HG03045 (cell line): Measurements from ENCODE around the gene LYSMD2.
A peak's percentile ranks its signal among the peaks of the same experiment; 100 is the strongest.
"Not testable (repeated sequence)": the region's sequence is repeated elsewhere in the genome, so short reads cannot be mapped to it uniquely, and the experiment has no call there.

Experiments
- ATAC-seq: cut with Tn5 transposase; IDR thresholded peaks from one replicate; pipeline ENCODE4 v1.9.1; 2021; ENCODE audit warnings: mild to moderate bottlenecking, moderate library complexity; ENCODE audit not compliant: unreplicated experiment

The LYSMD2 gene, protein sequence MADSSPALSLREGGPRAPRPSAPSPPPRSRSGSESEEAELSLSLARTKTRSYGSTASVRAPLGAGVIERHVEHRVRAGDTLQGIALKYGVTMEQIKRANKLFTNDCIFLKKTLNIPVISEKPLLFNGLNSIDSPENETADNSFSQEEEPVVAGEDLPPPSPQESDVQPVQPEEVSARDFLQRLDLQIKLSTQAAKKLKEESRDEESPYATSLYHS

DNA sequence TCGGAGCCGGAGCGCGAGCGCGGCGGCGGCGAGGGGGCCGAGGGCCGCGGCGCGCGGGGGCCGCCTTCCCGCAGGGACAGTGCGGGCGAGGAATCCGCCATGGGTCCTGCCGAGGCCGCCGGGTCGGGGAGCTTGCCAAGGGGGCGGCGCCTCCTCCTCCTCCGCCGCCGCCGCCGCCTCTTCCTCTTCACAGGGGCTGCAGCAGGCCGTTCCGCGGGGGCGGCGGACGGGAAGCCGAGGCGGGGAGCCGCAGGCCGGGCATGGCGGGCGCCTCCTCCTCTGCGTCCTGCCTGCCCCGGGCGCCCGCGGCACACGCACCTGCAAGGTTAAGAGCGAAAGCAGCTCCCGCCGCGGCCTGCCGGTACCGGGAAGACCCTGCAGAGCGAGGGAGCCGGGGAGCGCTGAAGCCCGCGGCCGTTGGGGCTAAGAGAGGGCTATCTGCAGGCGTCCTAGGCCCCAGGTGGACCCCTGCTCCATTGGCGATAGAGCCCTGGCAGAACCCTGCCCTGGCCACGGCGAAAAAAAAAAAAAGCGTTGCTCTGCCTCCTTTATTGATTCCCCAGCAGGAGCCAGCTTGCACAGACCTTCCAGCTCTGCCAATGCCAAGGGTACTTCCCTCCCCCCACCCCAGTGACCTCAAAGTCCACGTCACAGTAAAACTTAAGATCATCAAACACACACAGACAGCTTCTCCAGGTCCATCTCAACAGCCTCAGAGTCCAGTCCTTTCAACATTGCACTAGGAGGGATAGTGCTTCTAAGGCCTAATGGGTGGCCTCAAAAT, at the start of gene LYSMD2:
TSS of gene LYSMD2 (minus strand) at position 134 of the 784 bp plus-strand sequence. CDS start at position 101, 33 bp downstream.
- ATAC-seq: peak; percentile 54

DNA sequence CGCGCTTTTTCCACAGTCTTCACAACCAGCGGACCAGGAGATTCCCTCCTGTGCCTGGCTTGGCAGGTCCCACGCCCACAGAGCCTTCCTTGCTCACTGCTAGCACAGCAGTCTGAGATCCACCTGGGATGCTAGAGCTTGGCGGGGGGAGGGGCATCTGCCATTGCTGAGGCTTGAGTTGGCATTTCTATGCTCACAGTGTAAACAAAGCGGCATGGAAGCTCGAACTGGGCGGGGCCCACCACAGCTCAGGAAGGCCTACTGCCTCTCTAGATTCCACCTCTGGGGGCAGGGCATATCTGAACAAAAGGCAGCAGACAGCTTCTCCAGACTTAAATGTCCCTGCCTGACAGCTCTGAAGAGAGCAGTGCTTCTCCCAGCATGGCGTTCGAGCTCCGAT, 49.7 kb upstream of the LYSMD2 start:
- not testable (repeated sequence) for ATAC-seq

DNA sequence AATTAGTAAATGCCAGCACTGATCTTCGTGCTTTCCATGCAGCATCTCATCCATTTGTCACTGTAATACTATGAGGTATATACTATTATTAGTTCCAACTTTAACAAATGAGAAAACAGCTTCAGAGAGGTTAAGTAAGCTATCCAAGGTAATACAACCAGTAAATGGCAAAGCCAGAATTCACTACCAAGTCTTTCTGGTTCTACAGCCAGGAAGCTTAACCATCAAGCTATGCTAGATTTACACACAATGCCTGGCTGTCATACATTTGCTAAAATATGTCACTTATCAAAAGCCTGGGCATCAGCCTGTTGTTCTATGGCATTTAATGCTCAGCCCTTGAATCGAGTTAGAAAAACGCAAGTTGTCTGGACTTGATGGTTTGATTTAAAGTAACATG, 46.5 kb upstream of the LYSMD2 start:
- ATAC-seq: no peak

DNA sequence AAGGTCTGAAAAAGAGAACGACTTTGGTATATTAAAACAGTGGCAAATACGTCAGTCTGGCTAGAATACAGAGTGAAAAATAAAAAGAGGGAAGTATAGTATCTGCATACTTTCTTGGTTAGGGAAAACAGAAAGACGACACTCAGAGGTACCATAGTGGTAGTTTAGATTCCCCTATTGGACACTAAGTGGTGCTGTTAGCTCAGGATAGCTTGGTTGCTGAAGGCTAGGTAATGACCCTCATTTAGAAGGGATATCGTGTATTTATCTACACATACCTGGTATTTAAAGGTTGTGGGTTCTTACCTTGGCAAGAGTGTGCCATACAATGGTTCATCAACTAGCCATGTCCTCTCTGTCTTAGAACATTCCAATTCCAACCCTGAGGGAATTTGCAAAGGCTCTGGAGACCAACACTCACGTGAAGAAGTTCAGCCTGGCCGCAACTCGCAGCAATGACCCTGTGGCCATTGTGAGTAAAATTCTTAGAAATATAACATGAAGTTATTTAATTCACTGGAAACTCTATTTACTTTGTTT, 45.0 kb upstream of the LYSMD2 start:
- no peak for ATAC-seq

DNA sequence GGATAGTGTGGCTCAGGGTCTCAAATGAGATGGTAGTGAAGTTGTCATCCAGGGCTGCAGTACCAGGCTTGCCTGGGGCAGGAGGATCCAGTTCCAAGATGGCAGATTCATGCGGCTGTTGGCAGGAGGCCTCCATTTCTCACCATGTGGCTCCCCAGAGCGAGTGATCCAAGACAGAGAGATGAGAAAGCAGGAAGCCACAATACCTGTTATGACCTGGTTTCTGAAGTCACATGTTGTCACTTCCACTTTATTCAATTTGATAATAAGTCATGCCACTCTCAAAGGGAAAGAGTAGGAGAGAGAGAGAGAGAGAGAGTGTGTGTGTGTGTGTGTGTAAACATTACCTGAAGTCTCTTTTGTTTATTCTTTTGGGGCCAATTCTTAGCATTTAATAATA, 44.1 kb upstream of the LYSMD2 start:
- no peak for ATAC-seq

DNA sequence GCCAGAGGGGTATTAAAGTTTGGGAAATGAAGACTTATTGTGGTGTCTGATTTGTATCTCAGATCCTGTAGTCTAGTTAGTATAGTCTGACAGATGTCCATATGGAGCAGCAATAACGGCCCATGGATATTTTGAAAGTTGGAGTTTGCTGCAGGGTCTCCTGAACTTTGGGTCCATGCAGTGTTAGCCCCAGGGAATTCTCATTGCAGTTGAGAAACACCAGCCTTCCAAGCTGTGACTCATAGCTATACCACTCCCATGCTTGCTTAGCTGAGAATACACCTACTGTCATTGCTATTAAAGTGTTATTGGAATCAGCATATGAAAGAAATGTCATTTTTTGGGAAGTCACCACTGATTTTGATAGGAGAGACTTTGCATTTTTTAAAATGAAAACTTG, 43.2 kb upstream of the LYSMD2 start:
- ATAC-seq: no peak

DNA sequence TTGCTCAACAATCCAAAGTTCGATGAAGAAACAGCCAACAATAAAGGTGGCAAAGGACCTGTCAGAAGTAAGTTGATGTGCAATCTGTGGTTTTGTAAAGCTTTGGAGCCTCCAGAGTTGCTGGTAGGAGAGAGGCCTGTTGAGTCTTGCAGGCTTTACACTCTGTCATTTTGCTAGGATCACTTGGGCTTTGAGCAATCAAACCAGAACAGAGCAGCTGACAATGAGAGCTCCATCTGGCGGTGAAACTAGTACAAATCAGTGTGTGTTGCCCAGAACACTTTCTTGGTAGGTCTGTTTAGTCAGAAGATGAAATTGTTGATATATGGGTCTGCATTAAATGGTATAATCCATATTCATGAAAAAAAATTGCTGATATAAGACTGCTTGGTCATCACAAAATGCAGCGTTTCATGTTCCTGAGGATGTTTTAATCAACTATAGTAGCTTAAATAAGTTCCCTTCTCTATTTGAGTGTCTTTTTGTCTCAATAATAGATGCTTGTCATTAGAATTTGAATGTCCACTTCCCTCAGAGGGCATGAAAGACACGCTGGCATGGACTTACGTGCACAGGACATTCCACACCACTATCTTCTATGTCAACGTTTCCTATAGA, 39.6 kb upstream of the LYSMD2 start:
- peak; percentile 55 for ATAC-seq

DNA sequence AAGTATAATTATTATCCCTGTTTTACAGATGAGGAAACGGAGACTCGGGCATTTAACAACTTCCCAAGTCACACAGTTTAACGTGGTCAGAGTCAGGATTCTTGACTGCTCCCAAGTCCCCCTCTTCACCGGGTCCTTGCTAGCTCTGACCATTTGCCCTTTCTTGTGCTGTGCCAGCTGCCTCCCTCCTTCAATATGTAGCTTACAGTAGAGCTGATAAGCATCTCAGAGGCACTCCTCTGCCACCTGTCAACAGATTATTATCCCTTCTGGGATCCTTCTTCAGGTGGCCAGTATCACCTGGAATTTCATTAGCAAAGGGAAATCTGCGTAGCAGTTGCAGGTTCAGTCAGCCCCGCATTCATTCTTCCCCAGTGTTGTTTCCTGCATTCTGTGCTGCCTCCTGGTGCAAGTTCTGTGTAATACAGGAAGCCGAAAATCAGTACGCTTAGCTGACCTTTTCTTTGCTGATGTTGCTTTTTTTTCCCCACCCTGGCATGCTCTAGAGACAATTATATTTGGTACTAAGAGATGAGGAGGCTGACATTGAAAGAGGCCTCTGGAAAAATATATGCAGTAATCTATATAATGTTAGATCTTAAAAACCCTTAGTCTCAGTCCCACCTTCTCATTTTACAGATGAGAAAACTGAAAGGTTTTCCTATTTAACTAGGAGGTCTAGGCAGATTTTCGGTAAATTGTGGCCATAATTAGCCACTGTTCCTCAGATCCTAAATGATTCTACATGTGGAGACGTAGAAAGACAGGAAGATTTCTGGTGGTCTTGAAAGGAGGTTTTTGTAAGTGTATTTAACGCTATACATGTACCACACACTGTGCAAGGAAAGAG, 38.7 kb upstream of the LYSMD2 start:
- ATAC-seq: no peak

DNA sequence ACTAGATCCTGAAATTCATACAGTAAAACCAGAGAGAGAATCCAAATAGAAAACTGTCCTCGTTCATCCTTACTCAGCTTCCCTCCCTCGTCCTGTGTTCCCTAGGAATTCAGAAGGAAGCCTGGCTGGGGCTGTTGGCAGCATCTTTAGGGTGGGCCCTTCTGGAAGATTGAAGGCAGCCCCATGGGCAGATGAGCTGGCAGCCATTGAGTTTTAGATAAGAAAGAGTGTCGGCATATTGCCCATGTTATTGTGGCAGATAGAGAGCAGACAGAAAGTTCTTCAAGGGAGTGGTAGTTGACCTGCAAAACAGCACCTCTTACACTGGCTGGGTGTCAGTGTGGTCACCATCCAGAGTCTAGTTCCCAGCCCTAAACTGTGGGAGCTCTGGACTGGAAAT, 37.5 kb upstream of the LYSMD2 start:
- ATAC-seq: no peak

DNA sequence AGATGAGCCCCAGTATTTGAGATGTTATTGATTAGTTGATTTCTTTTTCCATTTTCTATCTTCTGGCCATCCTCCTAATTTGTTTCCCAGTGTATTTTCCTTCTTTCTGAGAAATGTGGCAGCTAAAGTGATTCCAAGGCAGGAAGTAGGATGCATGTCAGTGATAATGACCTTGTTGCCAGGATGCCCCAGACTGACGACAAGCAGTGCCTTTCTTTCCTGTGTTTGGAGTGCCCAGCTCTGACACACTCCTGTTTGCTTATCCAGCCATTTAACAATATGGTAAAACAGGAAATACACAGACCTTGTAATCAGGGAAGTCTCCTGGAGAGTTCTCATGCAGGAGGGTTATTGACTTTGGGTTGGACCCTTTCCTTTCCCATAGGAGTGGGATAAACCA, 34.3 kb upstream of the LYSMD2 start:
- ATAC-seq: no peak

DNA sequence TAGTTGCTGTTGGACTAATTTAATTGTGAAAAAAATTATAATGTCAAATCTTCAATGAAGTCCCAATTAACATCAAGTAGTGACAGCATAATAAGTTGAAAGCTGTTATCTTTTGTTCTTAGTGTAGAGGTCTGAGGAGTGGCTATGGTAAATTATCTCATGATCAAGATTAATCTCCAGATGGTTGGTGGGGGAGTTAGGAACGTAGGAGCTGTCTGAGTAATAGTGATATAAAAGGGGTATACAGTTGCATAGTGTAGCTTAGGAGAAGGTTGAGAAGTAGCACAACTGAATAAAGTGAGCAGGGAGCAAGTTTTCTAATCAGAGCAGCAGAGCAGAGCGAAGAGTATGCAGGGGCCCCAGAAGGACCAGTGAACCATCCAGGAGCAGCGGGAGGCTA, 33.4 kb upstream of the LYSMD2 start:
- no peak for ATAC-seq

DNA sequence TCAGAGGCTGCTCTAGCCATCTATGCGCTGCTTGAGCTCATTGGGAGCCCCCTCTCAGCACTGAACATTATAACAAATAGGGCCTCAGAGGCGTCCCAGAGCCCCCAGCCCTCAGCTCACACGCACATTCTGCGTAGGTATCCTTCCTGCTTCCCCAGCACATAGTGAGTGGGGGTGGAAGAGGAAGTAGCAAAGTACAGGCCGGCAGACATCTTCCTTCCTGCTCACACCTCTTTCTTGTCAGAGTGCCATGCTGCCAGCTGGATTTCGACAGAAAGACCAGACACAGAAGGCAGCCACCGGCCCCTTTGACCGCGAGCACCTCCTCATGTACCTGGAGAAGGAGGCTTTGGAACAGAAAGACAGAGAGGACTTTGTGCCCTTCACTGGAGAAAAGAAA, 30.6 kb upstream of the LYSMD2 start:
- no peak for ATAC-seq

DNA sequence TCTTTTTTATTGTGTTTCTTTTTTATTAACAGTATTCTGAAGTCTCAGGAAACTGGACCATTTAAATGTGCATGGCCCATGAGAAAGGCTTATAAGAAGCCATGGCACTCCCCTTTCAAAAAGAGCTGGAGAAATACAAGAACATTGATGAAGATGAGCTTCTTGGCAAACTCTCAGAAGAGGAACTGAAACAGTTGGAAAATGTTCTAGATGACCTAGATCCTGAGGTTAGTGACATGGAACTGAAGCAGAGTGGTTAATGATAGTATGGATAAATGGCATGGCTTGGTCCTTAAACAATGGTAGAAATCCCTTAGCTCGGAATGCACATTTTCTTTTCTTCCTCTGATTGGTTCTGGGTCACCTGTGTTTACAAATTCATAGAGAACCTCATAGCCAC, 28.9 kb upstream of the LYSMD2 start:
- no peak for ATAC-seq

DNA sequence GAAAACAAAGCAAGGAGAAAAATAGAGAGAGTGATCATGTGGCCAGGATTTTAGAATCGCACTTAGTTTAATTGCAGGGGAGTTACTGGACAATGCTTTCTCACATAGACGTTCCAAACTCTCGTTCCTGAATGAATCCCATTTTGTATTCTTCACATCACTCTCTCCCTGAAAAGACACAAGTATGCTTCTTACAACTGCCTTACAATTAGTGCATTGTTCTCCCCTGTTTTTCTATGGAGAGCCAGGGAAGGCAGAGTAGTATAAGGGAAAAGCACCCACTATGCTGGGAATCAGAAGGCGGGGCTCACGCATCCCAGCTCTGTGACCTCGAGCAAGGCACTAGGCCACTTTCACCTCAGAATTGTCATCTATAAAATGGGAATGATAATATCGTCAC, 28.3 kb upstream of the LYSMD2 start:
- no peak for ATAC-seq

DNA sequence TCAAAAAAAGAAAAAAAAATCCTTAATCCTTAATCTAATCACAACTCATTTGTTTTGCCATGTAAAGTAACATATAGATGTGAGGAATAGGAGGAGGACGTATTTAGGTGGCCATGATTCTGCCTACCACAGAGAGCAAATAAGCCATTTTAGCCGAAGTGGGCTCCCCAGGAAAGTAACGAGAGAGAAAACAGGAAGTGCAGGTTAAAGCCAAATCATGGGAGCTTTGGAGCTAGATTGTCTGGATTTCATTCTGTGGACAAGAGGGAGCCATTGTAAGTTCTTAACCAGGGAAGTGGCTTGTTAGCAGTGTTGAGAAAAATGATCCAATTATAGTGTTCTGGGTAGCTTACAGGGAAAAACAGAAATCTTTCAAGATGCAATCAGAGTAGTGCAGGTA, 23.4 kb upstream of the LYSMD2 start:
- ATAC-seq: no peak

DNA sequence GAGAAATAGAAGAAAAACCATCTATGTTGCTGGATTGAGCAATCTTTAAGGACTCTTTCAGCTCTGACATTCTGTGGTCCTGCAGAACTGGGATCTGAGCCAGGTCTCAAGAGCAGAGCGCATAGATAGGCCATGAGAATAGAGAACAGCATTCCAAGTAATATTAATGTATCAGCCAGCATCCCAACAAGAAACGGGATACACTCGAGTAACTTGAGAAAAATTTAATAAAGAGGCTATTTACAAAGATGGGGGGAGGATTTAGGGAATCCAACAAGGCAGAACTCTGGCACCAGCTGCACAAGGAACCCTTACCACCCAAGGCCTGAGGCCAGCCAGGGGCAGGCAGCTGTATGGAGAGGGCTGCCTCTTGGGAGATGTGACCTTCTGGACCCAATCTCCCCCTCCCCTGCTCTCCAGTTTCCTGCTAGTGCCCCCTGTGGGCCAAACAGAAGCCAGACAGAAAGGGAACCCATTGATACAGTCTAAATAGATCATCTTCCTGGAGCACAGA, 22.2 kb upstream of the LYSMD2 start:
- ATAC-seq: no peak

DNA sequence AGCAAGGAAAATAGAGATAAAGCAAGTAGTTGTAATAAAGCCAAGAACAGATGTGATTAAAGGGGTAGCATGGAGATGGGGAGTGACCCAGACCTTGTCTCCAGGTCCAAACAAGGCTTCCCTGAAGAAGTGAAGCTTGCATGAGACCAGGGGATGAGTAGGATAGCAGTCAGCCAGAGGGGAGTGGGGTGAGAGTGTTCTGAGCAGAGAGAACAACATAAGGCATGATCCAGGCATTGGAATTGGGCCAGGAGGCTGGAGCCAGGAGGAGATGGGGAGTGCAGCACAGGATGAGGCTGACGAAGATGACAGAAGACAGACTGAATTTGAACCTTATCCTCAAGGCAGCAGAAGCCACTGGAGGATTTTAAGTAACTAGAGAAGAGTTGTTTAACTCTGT, 21.2 kb upstream of the LYSMD2 start:
- ATAC-seq: no peak

DNA sequence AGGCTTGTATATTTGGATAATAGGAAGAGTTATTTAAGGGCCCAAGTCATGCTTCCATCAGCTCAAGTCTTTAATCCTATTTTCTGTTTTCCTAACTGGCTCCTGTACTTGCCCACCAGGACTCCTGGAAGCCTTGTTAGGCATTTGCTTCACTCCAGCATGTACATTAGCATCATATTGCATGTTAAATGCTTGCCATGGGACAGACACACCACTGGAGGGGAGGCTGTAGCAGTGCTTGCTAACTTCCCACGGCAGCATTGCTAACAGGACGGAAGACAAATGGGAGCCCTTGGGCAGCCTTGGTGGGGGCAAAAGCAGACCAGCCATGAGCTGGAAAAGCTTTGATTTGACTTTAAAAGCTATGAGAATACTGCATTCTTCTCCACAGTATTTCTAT, 20.0 kb upstream of the LYSMD2 start:
- no peak for ATAC-seq

DNA sequence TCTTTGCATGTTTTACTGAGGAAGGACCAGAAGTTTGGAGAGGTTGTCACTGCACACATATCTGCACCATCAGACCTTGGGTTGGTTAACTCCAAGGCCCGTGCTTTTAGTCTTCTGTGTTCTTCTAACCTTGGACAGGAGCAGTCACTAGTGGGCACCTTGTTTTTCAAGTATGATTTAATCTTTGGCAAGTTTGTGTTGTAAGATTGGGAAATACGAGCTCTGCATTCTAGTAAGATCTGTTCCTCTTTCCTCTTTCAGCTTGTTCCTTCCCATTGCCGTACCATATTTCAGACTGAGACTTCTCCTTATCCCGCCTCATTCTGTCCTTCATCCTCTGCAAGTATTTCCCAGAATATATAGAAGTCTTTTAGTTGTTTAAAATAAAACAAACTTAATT, 19.0 kb upstream of the LYSMD2 start:
- ATAC-seq: no peak

DNA sequence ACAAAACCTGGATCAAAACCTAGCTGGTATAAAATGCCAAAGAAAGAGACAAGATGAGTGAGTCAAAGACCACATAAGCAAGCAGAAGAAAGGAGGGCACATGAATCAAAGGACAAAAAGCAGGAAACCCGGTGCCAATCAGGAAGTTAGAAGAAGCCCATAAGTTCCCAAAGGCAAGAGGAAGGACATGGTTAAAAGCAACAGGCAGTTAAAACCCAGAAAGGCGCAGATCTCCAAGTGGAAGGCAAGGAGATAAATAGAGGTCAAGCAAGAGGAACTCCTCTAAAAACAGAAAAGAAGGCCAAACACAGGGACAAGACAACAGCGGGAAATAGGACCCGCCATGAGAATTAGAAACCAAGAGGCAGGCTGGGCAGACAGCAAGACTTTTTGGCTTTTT, 18.3 kb upstream of the LYSMD2 start:
- no peak for ATAC-seq

DNA sequence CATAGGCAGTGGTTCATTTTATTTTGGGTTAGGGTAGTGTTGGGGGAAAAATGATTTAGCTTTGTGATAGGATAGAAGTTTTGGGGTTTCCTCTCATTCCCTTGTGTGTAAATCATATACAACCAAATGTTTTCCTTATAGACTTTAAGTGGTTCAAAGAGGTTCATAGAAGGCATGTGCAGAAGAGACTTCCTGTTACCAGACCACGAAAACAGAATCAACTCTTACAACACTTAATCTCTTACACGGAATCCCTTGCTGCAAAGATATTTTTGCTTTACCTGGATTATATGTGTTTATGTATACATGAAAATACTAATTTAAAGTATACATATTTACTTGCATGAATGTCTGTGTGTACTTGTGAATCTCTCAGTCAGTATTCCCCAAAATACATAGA, 16.8 kb upstream of the LYSMD2 start:
- ATAC-seq: no peak
